Osteoblast (primary cell): ENCODE results near the gene TMPRSS9. TPM values are rescaled to one million over a fixed set of nuclear protein-coding genes. Genes with fewer than 3 reads are reported as not detected.
A peak's percentile ranks its signal among the peaks of the same experiment; 100 is the strongest.

Experiments used
- DNase-seq: peaks from one replicate; pipeline ENCODE4 v3.0.0; 2011; ENCODE audit warnings: low spot score, mixed read lengths; ENCODE audit not compliant: insufficient read length; ENCODE audit errors: missing footprints
- H2AFZ ChIP-seq: 2 replicates; pipeline ENCODE4 v1.6.0; 2011; ENCODE audit warnings: mild to moderate bottlenecking, low read length
- H3K27ac ChIP-seq: 2 replicates; pipeline ENCODE4 v1.5.1; 2011; ENCODE audit warnings: mild to moderate bottlenecking, low read depth, low read length, moderate library complexity
- H3K27me3 ChIP-seq: 2 replicates; pipeline ENCODE4 v1.6.0; 2012; ENCODE audit warnings: mild to moderate bottlenecking, control low read depth, inconsistent platforms, low read length, moderate library complexity; ENCODE audit not compliant: insufficient read depth
- H3K36me3 ChIP-seq: 2 replicates; pipeline ENCODE4 v1.5.1; 2011; ENCODE audit warnings: mild to moderate bottlenecking, low read length, control low read depth, moderate library complexity; ENCODE audit not compliant: insufficient read depth
- H3K4me1 ChIP-seq: 2 replicates; pipeline ENCODE4 v1.5.1; 2011; ENCODE audit warnings: mild to moderate bottlenecking, low read length, control low read depth, moderate library complexity; ENCODE audit not compliant: insufficient read depth
- H3K4me2 ChIP-seq: 2 replicates; pipeline ENCODE4 v1.6.0; 2011; ENCODE audit warnings: mild to moderate bottlenecking, low read length; ENCODE audit not compliant: insufficient read depth
- H3K4me3 ChIP-seq: fragments of 200-600 bp; sonication (generic); 3 replicates; pipeline ENCODE4 v1.5.1; 2012; ENCODE audit warnings: mild to moderate bottlenecking, low read length, inconsistent platforms; ENCODE audit not compliant: insufficient read depth
- H3K79me2 ChIP-seq: 2 replicates; pipeline ENCODE4 v1.6.0; 2012; ENCODE audit warnings: mild to moderate bottlenecking, low read length, control low read depth, inconsistent platforms; ENCODE audit not compliant: insufficient read depth
- H3K9me3 ChIP-seq: 2 replicates; pipeline ENCODE4 v1.5.1; 2011; ENCODE audit warnings: low read depth, low read length, control low read depth
- H4K20me1 ChIP-seq: 2 replicates; pipeline ENCODE4 v1.6.0; 2012; ENCODE audit warnings: mild to moderate bottlenecking, low read length, control low read depth; ENCODE audit not compliant: insufficient read depth
- total RNA-seq: library from RNA; depleted of rRNA; stranded (reverse); fragments of >200 nt; gene quantifications from 2 replicates; pipeline ENCODE4 v1.2.3, GENCODE V29; 2012
- TF ChIP-seq, protein P1 (sequence below): IDR thresholded peaks from 2 replicates; pipeline ENCODE4 v1.5.1; 2011; ENCODE audit warnings: mild to moderate bottlenecking, low read depth, low read length, moderate library complexity; ENCODE audit errors: extremely low read depth

TMPRSS9 gene
- total RNA-seq, 1 donor: 1.1 TPM

DNA sequence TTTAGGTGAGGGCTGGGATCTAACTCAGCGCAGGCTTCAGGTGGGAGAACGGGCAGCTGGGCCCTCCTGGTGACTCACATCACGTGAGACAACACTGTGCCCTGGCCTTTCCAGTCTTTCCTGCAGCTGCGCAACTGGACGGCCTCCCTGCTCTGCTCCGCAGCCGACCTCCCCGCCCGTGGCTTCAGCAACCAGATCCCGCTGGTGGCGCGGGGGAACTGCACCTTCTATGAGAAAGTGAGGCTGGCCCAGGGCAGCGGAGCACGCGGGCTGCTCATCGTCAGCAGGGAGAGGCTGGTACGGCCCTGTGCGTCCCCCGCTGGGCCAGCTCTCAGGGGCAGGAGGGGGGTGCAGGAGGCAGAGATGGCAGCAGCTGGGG is 22.7 kb upstream of the TMPRSS9 start:
- H2AFZ ChIP-seq: no peak overlapping the region

DNA sequence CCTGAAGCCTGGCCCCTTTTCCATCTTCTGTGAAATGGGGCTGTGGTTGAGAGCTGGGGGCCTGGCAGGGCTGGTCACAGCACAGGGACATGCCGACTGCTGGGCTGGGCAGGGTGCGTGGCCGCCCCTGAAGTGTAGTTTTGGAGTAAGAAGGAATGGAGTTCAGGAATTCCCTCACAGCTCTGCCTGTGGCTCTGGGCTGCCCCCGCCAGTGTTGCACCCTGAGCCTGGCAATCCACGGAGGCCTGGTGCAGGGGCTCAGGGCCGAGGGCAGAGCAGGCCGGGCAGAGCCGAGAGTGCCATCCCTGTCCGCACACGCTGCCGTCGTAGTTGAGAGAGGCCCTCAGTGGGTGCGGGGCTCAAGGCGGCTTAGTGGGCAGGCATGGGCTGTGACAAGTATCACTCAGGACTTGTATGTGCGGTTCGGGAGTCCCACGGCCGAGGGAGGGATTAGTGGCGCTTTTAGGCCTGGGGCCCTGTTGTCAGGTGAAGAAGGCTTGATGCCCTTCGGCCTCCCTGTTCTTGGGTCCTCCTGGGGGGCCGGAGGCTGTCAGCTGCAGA is 21.9 kb upstream of the TMPRSS9 start:
- TF ChIP-seq, protein P1, sequence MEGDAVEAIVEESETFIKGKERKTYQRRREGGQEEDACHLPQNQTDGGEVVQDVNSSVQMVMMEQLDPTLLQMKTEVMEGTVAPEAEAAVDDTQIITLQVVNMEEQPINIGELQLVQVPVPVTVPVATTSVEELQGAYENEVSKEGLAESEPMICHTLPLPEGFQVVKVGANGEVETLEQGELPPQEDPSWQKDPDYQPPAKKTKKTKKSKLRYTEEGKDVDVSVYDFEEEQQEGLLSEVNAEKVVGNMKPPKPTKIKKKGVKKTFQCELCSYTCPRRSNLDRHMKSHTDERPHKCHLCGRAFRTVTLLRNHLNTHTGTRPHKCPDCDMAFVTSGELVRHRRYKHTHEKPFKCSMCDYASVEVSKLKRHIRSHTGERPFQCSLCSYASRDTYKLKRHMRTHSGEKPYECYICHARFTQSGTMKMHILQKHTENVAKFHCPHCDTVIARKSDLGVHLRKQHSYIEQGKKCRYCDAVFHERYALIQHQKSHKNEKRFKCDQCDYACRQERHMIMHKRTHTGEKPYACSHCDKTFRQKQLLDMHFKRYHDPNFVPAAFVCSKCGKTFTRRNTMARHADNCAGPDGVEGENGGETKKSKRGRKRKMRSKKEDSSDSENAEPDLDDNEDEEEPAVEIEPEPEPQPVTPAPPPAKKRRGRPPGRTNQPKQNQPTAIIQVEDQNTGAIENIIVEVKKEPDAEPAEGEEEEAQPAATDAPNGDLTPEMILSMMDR: no peak
- H3K4me3 ChIP-seq: no peak overlapping the region
- peaks cover 2% of the 10 kb centered on the region for H3K36me3 ChIP-seq
- peaks cover 48% of the 10 kb centered on the region for H3K79me2 ChIP-seq
- H3K9me3 ChIP-seq: no peaks in the 10 kb centered on the region
- DNase-seq: no peak
- no peak overlapping the region for H3K27ac ChIP-seq
- H2AFZ ChIP-seq: no peak overlapping the region
- H3K4me2 ChIP-seq: no peak overlapping the region
- H3K27me3 ChIP-seq: no peaks in the 10 kb centered on the region
- peaks cover 26% of the 10 kb centered on the region for H4K20me1 ChIP-seq
- H3K4me1 ChIP-seq: no peaks in the 10 kb centered on the region

More for the DNA sequence above, 22.7 kb upstream of the TMPRSS9 start:
- TF ChIP-seq, protein P1: no peak
- H3K36me3 ChIP-seq: no peaks in the 10 kb centered on the region
- peaks cover 26% of the 10 kb centered on the region for H4K20me1 ChIP-seq
- peak; percentile 96 for DNase-seq
- H3K27ac ChIP-seq: no peak overlapping the region
- no peak overlapping the region for H3K4me2 ChIP-seq
- H3K79me2 ChIP-seq: peaks cover 54% of the 10 kb centered on the region
- no peaks in the 10 kb centered on the region for H3K4me1 ChIP-seq
- H3K9me3 ChIP-seq: no peaks in the 10 kb centered on the region
- no peak overlapping the region for H3K4me3 ChIP-seq
- no peaks in the 10 kb centered on the region for H3K27me3 ChIP-seq

DNA sequence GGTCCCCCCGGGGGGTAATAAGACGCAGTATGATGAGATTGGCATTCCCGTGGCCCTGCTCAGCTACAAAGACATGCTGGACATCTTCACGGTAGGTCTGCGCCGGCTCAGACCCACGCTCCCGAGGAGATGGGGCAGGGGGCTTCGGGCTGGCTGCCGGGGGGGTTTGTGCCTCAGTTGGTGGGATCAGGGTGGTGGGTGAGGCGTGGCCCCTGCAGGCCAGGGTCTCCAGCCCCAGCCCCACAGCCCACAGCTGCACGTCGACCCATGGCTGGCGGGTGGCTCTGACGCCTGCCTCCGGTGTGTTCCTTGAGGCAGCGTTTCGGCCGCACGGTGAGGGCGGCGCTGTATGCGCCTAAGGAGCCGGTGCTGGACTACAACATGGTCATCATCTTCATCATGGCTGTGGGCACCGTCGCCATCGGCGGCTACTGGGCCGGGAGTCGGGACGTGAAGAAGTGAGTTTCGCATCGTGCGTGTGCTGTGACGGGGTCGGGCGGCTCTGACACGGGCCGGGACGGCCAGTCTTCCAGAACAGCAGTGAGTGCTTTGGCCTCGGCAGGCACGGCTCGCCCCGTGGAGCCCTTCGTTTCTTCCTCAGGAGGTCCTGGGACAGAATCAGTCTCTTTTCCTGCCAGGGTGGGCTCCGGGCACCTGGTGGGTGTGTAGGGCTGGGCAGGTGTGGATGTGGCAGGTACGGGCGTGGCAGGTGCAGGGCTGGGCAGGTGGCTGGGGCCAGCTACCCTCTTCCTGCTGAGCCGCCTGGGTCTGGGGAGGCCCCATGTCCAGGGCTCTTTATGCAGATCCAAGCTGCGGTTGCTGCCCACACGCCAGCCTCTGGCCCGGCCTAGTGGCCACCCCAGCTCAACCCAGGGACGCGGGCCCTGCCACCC is 21.1 kb upstream of the TMPRSS9 start:
- Histone ChIP-seq H3K4me1 (no peaks in the 10 kb centered on the region), H3K27me3 (no peaks in the 10 kb centered on the region), H4K20me1 (peaks cover 21% of the 10 kb centered on the region), H3K27ac (no peak overlapping the region), H3K36me3 (peaks cover 2% of the 10 kb centered on the region), H3K4me2 (no peak overlapping the region), H3K4me3 (no peak overlapping the region), H3K79me2 (peaks cover 39% of the 10 kb centered on the region), H2AFZ (no peak overlapping the region), H3K9me3 (no peaks in the 10 kb centered on the region)
- no peak for DNase-seq
- TF ChIP-seq, protein P1: no peak

DNA sequence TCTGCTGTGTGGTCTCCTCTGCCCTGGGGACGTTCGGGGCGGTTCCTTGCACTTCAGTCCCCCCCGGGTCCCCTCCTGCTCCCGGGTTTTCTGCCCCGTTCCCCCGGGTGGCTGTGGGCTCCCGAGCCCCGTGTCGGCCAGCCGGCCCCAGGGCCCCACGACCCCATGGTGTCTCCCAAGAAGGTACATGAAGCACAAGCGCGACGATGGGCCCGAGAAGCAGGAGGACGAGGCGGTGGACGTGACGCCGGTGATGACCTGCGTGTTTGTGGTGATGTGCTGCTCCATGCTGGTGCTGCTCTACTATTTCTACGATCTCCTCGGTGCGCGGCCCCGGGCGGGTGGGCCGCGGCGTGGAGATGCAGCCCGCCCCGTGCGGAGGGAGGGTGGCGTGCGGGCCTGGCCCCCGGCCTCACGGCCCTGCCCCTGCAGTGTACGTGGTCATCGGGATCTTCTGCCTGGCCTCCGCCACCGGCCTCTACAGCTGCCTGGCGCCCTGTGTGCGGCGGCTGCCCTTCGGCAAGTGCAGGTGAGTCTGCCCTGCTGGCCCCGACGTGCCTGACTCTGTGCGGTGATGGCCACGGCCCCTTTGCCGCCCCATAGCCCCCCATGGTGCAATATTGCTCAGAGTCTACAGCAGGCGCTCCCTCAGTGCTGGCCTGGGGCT is 20.3 kb upstream of the TMPRSS9 start:
- H3K4me3 ChIP-seq: no peak overlapping the region
- H3K27me3 ChIP-seq: no peaks in the 10 kb centered on the region
- H4K20me1 ChIP-seq: peaks cover 13% of the 10 kb centered on the region
- no peak overlapping the region for H3K4me2 ChIP-seq
- TF ChIP-seq, protein P1: no peak
- no peak overlapping the region for H2AFZ ChIP-seq
- H3K9me3 ChIP-seq: no peaks in the 10 kb centered on the region
- no peak overlapping the region for H3K27ac ChIP-seq
- H3K4me1 ChIP-seq: no peaks in the 10 kb centered on the region
- no peak for DNase-seq
- peaks cover 2% of the 10 kb centered on the region for H3K36me3 ChIP-seq
- H3K79me2 ChIP-seq: peaks cover 32% of the 10 kb centered on the region
